IMR-90 (cell line): ENCODE results near the gene WIPI1. TPM values are rescaled to one million over a fixed set of nuclear protein-coding genes. Genes with fewer than 3 reads are reported as not detected.

ENCODE experiments used
- ATAC-seq: fragments of 200-7000 bp; cut with Tn5 transposase; 2 replicates; pipeline ENCODE4 v1.9.1; 2020; ENCODE audit warnings: low read depth, mild to moderate bottlenecking, moderate library complexity
- BruUV-seq: library from RNA; stranded (reverse); fragments of 400-500 nt; replicated peaks from 2 replicates; lab custom pipeline; 2021; lab: Mats Ljungman, UMichigan
- CTCF ChIA-PET: fragments of 300-600 bp; formaldehyde crosslinking; extraction: SDS; loops from one replicate; lab custom pipeline; 2021; ENCODE audit warnings: antibody characterized with exemption; lab: Yijun Ruan, JAX
- POLR2A ChIA-PET: fragments of 300-600 bp; sonication (Branson Sonifier 250); formaldehyde crosslinking; loops from one replicate; lab custom pipeline; 2022; ENCODE audit warnings: antibody characterized with exemption; ENCODE audit not compliant: unreplicated experiment; lab: Charles Lee
- DNase-seq: peaks from one replicate; pipeline ENCODE4 v3.0.0; 2013
- H2AFZ ChIP-seq: replicated peaks from 2 replicates; pipeline ENCODE3; 2013; ENCODE audit warnings: low read length, mild to moderate bottlenecking; ENCODE audit not compliant: poor library complexity
- H2AK5ac ChIP-seq: 2 replicates; pipeline ENCODE4 v1.6.1; 2013; ENCODE audit warnings: low read depth, low read length, inconsistent platforms
- H2AK9ac ChIP-seq: replicated peaks from 2 replicates; pipeline ENCODE3; 2013; ENCODE audit warnings: mild to moderate bottlenecking, low read depth, low read length, moderate library complexity; ENCODE audit not compliant: poor library complexity
- H2BK120ac ChIP-seq: 2 replicates; pipeline ENCODE4 v1.6.1; 2013; ENCODE audit warnings: low read depth, low read length, inconsistent platforms
- H2BK15ac ChIP-seq: 3 replicates; pipeline ENCODE4 v1.6.1; 2013; ENCODE audit warnings: low read depth, low read length, inconsistent platforms
- H2BK20ac ChIP-seq: 2 replicates; pipeline ENCODE4 v1.6.1; 2013; ENCODE audit warnings: low read depth, mild to moderate bottlenecking, inconsistent platforms, low read length, moderate library complexity
- H2BK5ac ChIP-seq: 2 replicates; pipeline ENCODE4 v1.6.1; 2013; ENCODE audit warnings: mild to moderate bottlenecking, low read depth, low read length, inconsistent platforms; ENCODE audit not compliant: poor library complexity, severe bottlenecking
- H3K14ac ChIP-seq: replicated peaks from 2 replicates; pipeline ENCODE4 v1.6.1; 2013; ENCODE audit warnings: low read depth, low read length, inconsistent platforms
- H3K18ac ChIP-seq: 2 replicates; pipeline ENCODE4 v1.6.1; 2013; ENCODE audit warnings: low read depth, low read length, control low read depth
- H3K23ac ChIP-seq: 2 replicates; pipeline ENCODE4 v1.6.1; 2013; ENCODE audit warnings: low read depth, low read length, inconsistent platforms
- H3K27ac ChIP-seq: 2 replicates; pipeline ENCODE4 v1.5.1; 2013; ENCODE audit warnings: mild to moderate bottlenecking, control low read depth, low read length; ENCODE audit not compliant: insufficient read depth
- H3K27me3 ChIP-seq: 2 replicates; pipeline ENCODE4 v1.6.1; 2013; ENCODE audit warnings: low read length; ENCODE audit not compliant: control insufficient read depth, insufficient read depth
- H3K36me3 ChIP-seq: 2 replicates; pipeline ENCODE4 v1.6.1; 2013; ENCODE audit warnings: low read length, mixed read lengths; ENCODE audit not compliant: control insufficient read depth, insufficient read depth
- H3K4ac ChIP-seq: 2 replicates; pipeline ENCODE4 v1.6.1; 2013; ENCODE audit warnings: low read depth, low read length, inconsistent platforms
- H3K4me1 ChIP-seq: 2 replicates; pipeline ENCODE4 v1.6.1; 2013; ENCODE audit warnings: low read length, mixed read lengths; ENCODE audit not compliant: control insufficient read depth, insufficient read depth
- H3K4me2 ChIP-seq: 2 replicates; pipeline ENCODE4 v1.6.1; 2013; ENCODE audit warnings: low read depth, mild to moderate bottlenecking, control low read depth, low read length, moderate library complexity
- H3K4me3 ChIP-seq: 2 replicates; pipeline ENCODE4 v1.5.1; 2013; ENCODE audit warnings: low read depth, mild to moderate bottlenecking, control low read depth, low read length, moderate library complexity; ENCODE audit not compliant: insufficient read depth
- H3K56ac ChIP-seq: 2 replicates; pipeline ENCODE4 v1.6.1; 2013; ENCODE audit warnings: low read length, inconsistent platforms; ENCODE audit not compliant: insufficient read depth; ENCODE audit errors: extremely low read depth
- H3K79me1 ChIP-seq, 2 experiments: 2 replicates each; pipeline ENCODE4 v1.6.1; 2013; ENCODE audit warnings: low read length in 2 of 2, inconsistent platforms in 1 of 2, low read depth in 1 of 2
- H3K9ac ChIP-seq: 2 replicates; pipeline ENCODE4 v1.6.1; 2013; ENCODE audit warnings: low read depth, low read length, control low read depth
- H3K9me1 ChIP-seq: 2 replicates; pipeline ENCODE4 v1.6.1; 2013; ENCODE audit warnings: low read length, inconsistent platforms; ENCODE audit not compliant: insufficient read depth
- H3K9me3 ChIP-seq: 2 replicates; pipeline ENCODE4 v1.6.1; 2013; ENCODE audit warnings: low read length; ENCODE audit not compliant: control insufficient read depth, insufficient read depth
- H4K20me1 ChIP-seq: 2 replicates; pipeline ENCODE4 v1.6.1; 2013; ENCODE audit warnings: low read length, inconsistent platforms; ENCODE audit not compliant: insufficient read depth
- H4K5ac ChIP-seq: 2 replicates; pipeline ENCODE4 v1.6.1; 2013; ENCODE audit warnings: mild to moderate bottlenecking, low read depth, low read length, control low read depth
- H4K8ac ChIP-seq, 2 experiments: 2 replicates each; pipeline ENCODE4 v1.6.1; 2013; ENCODE audit warnings: low read depth in 2 of 2, low read length in 2 of 2, control low read depth in 1 of 2, inconsistent platforms in 1 of 2
- H4K91ac ChIP-seq: 2 replicates; pipeline ENCODE4 v1.6.1; 2013; ENCODE audit warnings: low read depth, low read length, inconsistent platforms; ENCODE audit not compliant: insufficient read depth
- BHLHE40 ChIP-seq: fragments of 150-350 bp; IDR thresholded peaks from 2 replicates; pipeline ENCODE4 v1.6.1; 2016; ENCODE audit warnings: mild to moderate bottlenecking, low read depth, low read length
- CEBPB ChIP-seq: IDR thresholded peaks from 2 replicates; pipeline ENCODE4 v1.6.1; 2012; ENCODE audit warnings: low read depth, low read length, improper control_type of control experiment
- CHD1 ChIP-seq: IDR thresholded peaks from 2 replicates; pipeline ENCODE4 v1.6.1; 2012; ENCODE audit warnings: low read depth, low read length, improper control_type of control experiment
- CTCF ChIP-seq: conservative IDR thresholded peaks from 2 replicates; pipeline ENCODE4 v1.5.1; 2012; ENCODE audit warnings: mild to moderate bottlenecking, low read depth, low read length, improper control_type of control experiment
- ELK1 ChIP-seq: fragments of 150-350 bp; IDR thresholded peaks from 2 replicates; pipeline ENCODE4 v1.6.1; 2016; ENCODE audit warnings: low read depth, mild to moderate bottlenecking, low read length, moderate library complexity, borderline replicate concordance
- FOS ChIP-seq: fragments of 150-350 bp; IDR thresholded peaks from 2 replicates; pipeline ENCODE4 v1.6.1; 2016; ENCODE audit warnings: low read depth, low read length
- MAFK ChIP-seq: IDR thresholded peaks from 2 replicates; pipeline ENCODE4 v1.6.1; 2012; ENCODE audit warnings: low read depth, low read length, improper control_type of control experiment
- MAZ ChIP-seq: IDR thresholded peaks from 2 replicates; pipeline ENCODE4 v1.6.1; 2012; ENCODE audit warnings: low read depth, mild to moderate bottlenecking, low read length, improper control_type of control experiment, moderate library complexity, borderline replicate concordance
- MXI1 ChIP-seq: IDR thresholded peaks from 2 replicates; pipeline ENCODE4 v1.6.1; 2012; ENCODE audit warnings: low read depth, mild to moderate bottlenecking, low read length, moderate library complexity, borderline replicate concordance
- NFE2L2 ChIP-seq: fragments of 150-350 bp; IDR thresholded peaks from 2 replicates; pipeline ENCODE4 v1.6.1; 2016; ENCODE audit warnings: low read depth, mild to moderate bottlenecking, low read length
- POLR2A ChIP-seq: IDR thresholded peaks from 2 replicates; pipeline ENCODE4 v1.6.1; 2012; ENCODE audit warnings: mild to moderate bottlenecking, low read depth, low read length
- RAD21 ChIP-seq: IDR thresholded peaks from 2 replicates; pipeline ENCODE4 v1.6.1; 2012; ENCODE audit warnings: low read length, improper control_type of control experiment
- RCOR1 ChIP-seq: IDR thresholded peaks from 2 replicates; pipeline ENCODE4 v1.6.1; 2012; ENCODE audit warnings: mild to moderate bottlenecking, low read length, improper control_type of control experiment; ENCODE audit not compliant: insufficient replicate concordance
- RFX5 ChIP-seq: IDR thresholded peaks from 2 replicates; pipeline ENCODE4 v1.8.0; 2012; ENCODE audit warnings: low read depth, mild to moderate bottlenecking, low read length, moderate library complexity
- SMC3 ChIP-seq: fragments of 150-350 bp; IDR thresholded peaks from 2 replicates; pipeline ENCODE4 v1.6.1; 2016; ENCODE audit warnings: low read depth, mild to moderate bottlenecking, antibody characterized with exemption, low read length, moderate library complexity
- USF2 ChIP-seq: fragments of 150-350 bp; IDR thresholded peaks from 2 replicates; pipeline ENCODE4 v1.6.1; 2017; ENCODE audit warnings: mild to moderate bottlenecking, antibody characterized with exemption, low read length, low read depth
- WGBS, 2 experiments: methylation state at CpG; one replicate each; pipeline versions ENCODE4 v1.1.5 to v1.1.7; 2013; ENCODE audit warnings: missing lambda C conversion rate in 2 of 2; ENCODE audit not compliant: insufficient read length in 1 of 2; ENCODE audit errors: extremely low coverage in 2 of 2; 5-methylcytosine and 5-hydroxymethylcytosine counted together
- dilution Hi-C: fragments of 300-500 bp; cut with HindIII; formaldehyde crosslinking; loops from one replicate; pipeline ENCODE4 v1.14.3; 2018; ENCODE audit warnings: low sequenced_read_pairs; ENCODE audit not compliant: unreplicated experiment
- in situ Hi-C: fragments of 300-500 bp; cut with MboI; formaldehyde crosslinking; loops from 3 replicates; pipeline ENCODE4 v1.14.3; 2019; ENCODE audit warnings: low sequenced_read_pairs, inconsistent platforms, mixed read lengths
- intact Hi-C: fragments of 100-400 bp; cut with micrococcal nuclease; formaldehyde crosslinking; loops from 2 replicates; pipeline ENCODE4 v1.10.0; 2022
- polyA plus RNA-seq, 3 experiments: library from polyadenylated mRNA; depleted of rRNA; stranded (reverse); fragments of >200 nt; gene quantifications; 2 replicates each; pipeline ENCODE4 v1.2.3, GENCODE V29; 2012; ENCODE audit warnings: low replicate concordance in 1 of 3
- total RNA-seq: library from RNA; depleted of rRNA; stranded (reverse); fragments of >200 nt; gene quantifications from 2 replicates; pipeline ENCODE4 v1.2.3, GENCODE V29; 2012

The WIPI1 gene
- total and polyA plus RNA-seq, 2 of the 4 experiments (the other 2 are of a cell fraction): 78.6 to 129 TPM

GRCh38 chr17:68461122-68461539 lies 3.8 kb upstream of the WIPI1 start:
- Histone ChIP-seq H3K9ac (no peak overlapping the region), H3K27ac (no peak overlapping the region)
- POLR2A ChIA-PET: no interaction called here

More at GRCh38 chr17:68461122-68461539, 3.8 kb upstream of the WIPI1 start:
- Histone ChIP-seq H2BK120ac (no peak overlapping the region), H3K4me2 (no peak overlapping the region), H2AK5ac (no peak overlapping the region), H3K4me1 (no peaks in the 10 kb centered on the region), H4K8ac (no peak overlapping the region), H3K18ac (no peak overlapping the region), H3K14ac (no peak overlapping the region), H3K4ac (no peak overlapping the region), H2AFZ (no peak overlapping the region), H3K23ac (no peak overlapping the region), H3K9me3 (no peaks in the 10 kb centered on the region), H3K9me1 (no peaks in the 10 kb centered on the region), H3K79me1 (peaks cover 0 to 5% of the 10 kb centered on the region in 2 experiments; a peak in 2 of 4 replicates), H3K4me3 (no peak overlapping the region), H2BK5ac (no peak overlapping the region), H2BK20ac (no peak overlapping the region), H2BK15ac (no peak overlapping the region), H4K91ac (no peak overlapping the region), H3K36me3 (no peaks in the 10 kb centered on the region), H3K56ac (no peak overlapping the region), H4K5ac (no peak overlapping the region), H2AK9ac (no peak overlapping the region), H3K27me3 (peaks cover 2% of the 10 kb centered on the region; the same call in 1 of the 2 replicates), H4K20me1 (peaks cover 7% of the 10 kb centered on the region; the same call in 1 of the 2 replicates)
- dilution Hi-C loops (no loop called here), in situ Hi-C loops (loop anchor here (25.0 kb wide), 1 partner anchor 499 kb away; no protein-coding TSS in a partner anchor), intact Hi-C loops (loop anchor here (5.0 to 10.0 kb wide), 3 partner anchors 259 to 784 kb away; no protein-coding TSS in a partner anchor)
- no peak for ATAC-seq
- CTCF ChIA-PET: no interaction called here
- BruUV-seq: no TSS peak
- 100% methylated on average over 1 of the region's 1 CpG; no CpG with 5 or more reads in 1 of the 2 experiments for WGBS, 2 experiments
- TF ChIP-seq BHLHE40 (no peak), CHD1 (no peak), SMC3 (no peak), MAFK (no peak), RAD21 (no peak), ELK1 (no peak), USF2 (no peak), CTCF (no peak), FOS (no peak), MAZ (no peak), CEBPB (no peak), RCOR1 (no peak), POLR2A (no peak), RFX5 (no peak), NFE2L2 (no peak), MXI1 (no peak)
- DNase-seq: no peak
